SK-N-MC (cell line): ENCODE results near the gene HAUS5.

Source experiments
- EZH2 ChIP-seq: fragments of 200-600 bp; sonication (generic); IDR thresholded peaks from one replicate; pipeline ENCODE4 v1.6.1; 2017; ENCODE audit warnings: antibody characterized with exemption
- POLR2AphosphoS5 ChIP-seq: IDR thresholded peaks from 2 replicates; pipeline ENCODE4 v1.6.1; 2012; ENCODE audit warnings: mild to moderate bottlenecking, low read depth, low read length, borderline replicate concordance

DNA sequence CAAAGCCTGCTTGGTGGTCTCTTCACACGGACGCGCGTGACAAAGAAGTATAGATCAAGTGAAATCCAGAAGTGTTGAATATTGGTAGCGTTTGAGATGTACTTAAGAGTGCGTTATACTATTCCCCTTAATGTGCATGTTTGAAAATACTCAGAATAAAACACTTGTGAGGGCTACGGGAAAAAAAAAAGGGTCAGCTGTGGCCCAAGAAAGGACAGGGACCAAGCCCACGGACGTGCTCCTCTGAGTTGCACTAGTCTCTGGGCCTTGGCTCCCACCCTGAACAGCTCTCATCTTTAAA is 15.7 kb downstream of the HAUS5 start:
- TF ChIP-seq EZH2 (no peak), POLR2AphosphoS5 (no peak)
